Suprapubic skin (tissue), 4 donors: ENCODE measurements around the gene KREMEN1.

ENCODE experiments used
- CTCF ChIP-seq, 2 donors: fragments of 200-600 bp in 1 of 2; fragments of 450-650 bp in 1 of 2; sonication (generic) in 1 of 2; IDR thresholded peaks; one replicate each; pipeline ENCODE4 v1.5.1; 2016 to 2019; ENCODE audit warnings: antibody characterized with exemption in 2 of 2, mild to moderate bottlenecking in 1 of 2, moderate library complexity in 1 of 2
- POLR2A ChIP-seq, 2 donors: fragments of 450-650 bp; IDR thresholded peaks; one replicate each; pipeline ENCODE4 v1.6.1; 2017; ENCODE audit warnings: antibody characterized with exemption in 2 of 2, mild to moderate bottlenecking in 2 of 2, moderate library complexity in 2 of 2
- POLR2AphosphoS5 ChIP-seq, 3 donors: sonication (generic); formaldehyde crosslinking; IDR thresholded peaks; one replicate each; pipeline ENCODE4 v1.6.1; 2017; ENCODE audit warnings: antibody characterized with exemption in 3 of 3

- TF ChIP-seq CTCF (IDR thresholded peaks at IDR 0.05), result no peak
- TF ChIP-seq POLR2AphosphoS5 (IDR thresholded peaks at IDR 0.05), result no peak
- TF ChIP-seq POLR2A (IDR thresholded peaks at IDR 0.05), result no peak
These were observed 129.7 kb downstream of the KREMEN1 start for GRCh38 chr22:29202212-29203192.
